Activated naive CD8-positive, alpha-beta T cell treated with anti-CD3 and anti-CD28 coated beads for 36 hours (primary cell): Measurements from ENCODE around the gene KCNK5. TPM values are rescaled to one million over a fixed set of nuclear protein-coding genes. Genes with fewer than 3 reads are reported as not detected.

ENCODE experiments used
- DNase-seq: peaks from one replicate; pipeline ENCODE4 v3.0.0; 2021
- H3K27ac Mint-ChIP-seq: one replicate; pipeline ENCODE4 v1.8.0; 2022; ENCODE audit warnings: mild to moderate bottlenecking, moderate library complexity, mixed read lengths
- H3K27me3 Mint-ChIP-seq: one replicate; pipeline ENCODE4 v1.8.0; 2022; ENCODE audit warnings: mild to moderate bottlenecking, mixed read lengths
- H3K36me3 Mint-ChIP-seq: one replicate; pipeline ENCODE4 v1.8.0; 2021; ENCODE audit warnings: mild to moderate bottlenecking, mixed read lengths
- H3K4me1 Mint-ChIP-seq: one replicate; pipeline ENCODE4 v1.8.0; 2021; ENCODE audit warnings: mixed read lengths
- H3K4me3 Mint-ChIP-seq: one replicate; pipeline ENCODE4 v1.8.0; 2022; ENCODE audit warnings: mild to moderate bottlenecking, moderate library complexity, mixed read lengths
- H3K9me3 Mint-ChIP-seq: one replicate; pipeline ENCODE4 v1.8.0; 2022; ENCODE audit warnings: mixed read lengths
- total RNA-seq, 2 experiments: library from RNA; stranded (reverse); gene quantifications; one replicate each; pipeline ENCODE4 v1.2.3, GENCODE V29; 2021

KCNK5 gene
- total RNA-seq, 2 experiments from 2014 or later = 18.6 to 19.6 TPM

- H3K36me3 Mint-ChIP-seq = peaks cover 2% of the 10 kb centered on the region
- H3K27me3 Mint-ChIP-seq = no peaks in the 10 kb centered on the region
- peaks cover 9% of the 10 kb centered on the region for H3K4me1 Mint-ChIP-seq
- H3K9me3 Mint-ChIP-seq = peaks cover 3% of the 10 kb centered on the region
- no peak overlapping the region for H3K27ac Mint-ChIP-seq
- H3K4me3 Mint-ChIP-seq = no peak overlapping the region
- DNase-seq = no peak
These were observed 59.6 kb downstream of the KCNK5 start for GRCh38 chr6:39169448-39170344.

DNA sequence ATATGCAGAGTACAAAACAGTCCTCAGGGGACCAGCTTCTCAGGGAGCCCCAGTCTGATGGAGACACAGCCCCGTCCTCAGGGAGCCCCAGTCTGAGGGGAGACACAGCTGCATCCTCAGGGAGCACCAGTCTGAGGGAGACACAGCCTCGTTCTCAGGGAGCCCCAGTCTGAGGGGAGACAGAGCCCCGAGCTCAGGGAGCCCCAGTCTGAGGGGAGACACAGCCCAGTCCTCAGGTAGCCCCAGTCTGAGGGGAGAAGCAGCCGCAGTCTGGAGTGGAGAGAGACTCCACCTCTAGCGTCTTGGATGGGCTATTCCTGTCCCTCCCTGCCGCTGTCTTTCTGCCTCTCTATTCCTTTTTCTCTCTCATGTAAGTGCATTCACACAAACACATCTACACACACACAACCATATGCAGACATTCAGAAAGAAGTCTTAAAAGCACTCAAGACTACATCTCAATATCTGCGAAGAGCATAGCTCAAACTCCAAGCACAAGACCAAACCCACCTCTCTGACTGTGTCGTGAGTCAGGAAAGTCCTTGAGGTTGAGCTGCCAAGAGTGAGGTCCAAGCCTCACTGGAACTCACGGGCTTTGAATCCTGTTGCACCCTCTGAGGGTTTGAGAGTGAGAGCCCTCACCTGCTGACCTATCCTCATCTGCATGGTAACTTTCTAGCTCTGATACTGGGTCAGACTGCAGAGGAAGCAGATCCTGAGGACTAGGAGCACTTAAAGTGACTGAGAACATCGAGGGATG lies 61.2 kb downstream of the KCNK5 start:
- H3K4me3 Mint-ChIP-seq = no peak overlapping the region
- peaks cover 3% of the 10 kb centered on the region for H3K9me3 Mint-ChIP-seq
- DNase-seq = no peak
- peaks cover 9% of the 10 kb centered on the region for H3K4me1 Mint-ChIP-seq
- peaks cover 2% of the 10 kb centered on the region for H3K36me3 Mint-ChIP-seq
- H3K27ac Mint-ChIP-seq = no peak overlapping the region
- H3K27me3 Mint-ChIP-seq = no peaks in the 10 kb centered on the region

DNA sequence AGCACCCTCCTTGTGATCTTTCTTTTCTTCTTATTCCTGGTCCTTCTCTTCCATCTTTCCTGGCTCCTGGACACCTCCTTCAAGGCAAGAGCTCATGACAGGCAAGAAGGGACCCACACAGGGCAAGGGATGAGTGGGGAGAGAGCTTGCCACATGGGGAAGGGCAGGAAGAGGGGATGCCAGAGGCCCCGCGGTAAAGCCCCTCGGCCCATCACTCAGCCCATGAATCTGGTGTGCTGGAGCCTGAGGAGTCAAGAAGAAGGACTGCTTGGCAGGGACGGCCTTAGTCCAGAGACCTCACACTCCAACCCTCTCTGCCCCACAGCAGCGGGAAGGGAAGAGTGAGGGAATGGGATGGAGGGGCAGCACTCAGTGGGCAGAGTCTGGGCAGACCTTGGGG lies 62.0 kb downstream of the KCNK5 start:
- peaks cover 3% of the 10 kb centered on the region for H3K9me3 Mint-ChIP-seq
- no peak for DNase-seq
- no peaks in the 10 kb centered on the region for H3K36me3 Mint-ChIP-seq
- no peak overlapping the region for H3K4me3 Mint-ChIP-seq
- no peak overlapping the region for H3K27ac Mint-ChIP-seq
- H3K4me1 Mint-ChIP-seq = peaks cover 9% of the 10 kb centered on the region
- H3K27me3 Mint-ChIP-seq = no peaks in the 10 kb centered on the region

- Mint-ChIP-seq H3K27ac (no peak overlapping the region), H3K4me1 (peaks cover 9% of the 10 kb centered on the region), H3K9me3 (peaks cover 3% of the 10 kb centered on the region), H3K36me3 (no peaks in the 10 kb centered on the region), H3K4me3 (no peak overlapping the region), H3K27me3 (no peaks in the 10 kb centered on the region)
- no peak for DNase-seq
These were observed 62.4 kb downstream of the KCNK5 start for GRCh38 chr6:39166912-39167290.

- Mint-ChIP-seq H3K9me3 (no peaks in the 10 kb centered on the region), H3K4me3 (no peak overlapping the region), H3K36me3 (no peaks in the 10 kb centered on the region), H3K27me3 (no peaks in the 10 kb centered on the region), H3K4me1 (peaks cover 9% of the 10 kb centered on the region), H3K27ac (no peak overlapping the region)
- peak; percentile 84 for DNase-seq
These were observed 62.9 kb downstream of the KCNK5 start for GRCh38 chr6:39166189-39166911.

GRCh38 chr6:39157511-39157910 lies 71.8 kb downstream of the KCNK5 start:
- no peaks in the 10 kb centered on the region for H3K27me3 Mint-ChIP-seq
- peaks cover 4% of the 10 kb centered on the region for H3K9me3 Mint-ChIP-seq
- peaks cover 7% of the 10 kb centered on the region for H3K36me3 Mint-ChIP-seq
- no peak overlapping the region for H3K4me3 Mint-ChIP-seq
- H3K27ac Mint-ChIP-seq = no peak overlapping the region
- H3K4me1 Mint-ChIP-seq = peaks cover 28% of the 10 kb centered on the region
- DNase-seq = no peak

DNA sequence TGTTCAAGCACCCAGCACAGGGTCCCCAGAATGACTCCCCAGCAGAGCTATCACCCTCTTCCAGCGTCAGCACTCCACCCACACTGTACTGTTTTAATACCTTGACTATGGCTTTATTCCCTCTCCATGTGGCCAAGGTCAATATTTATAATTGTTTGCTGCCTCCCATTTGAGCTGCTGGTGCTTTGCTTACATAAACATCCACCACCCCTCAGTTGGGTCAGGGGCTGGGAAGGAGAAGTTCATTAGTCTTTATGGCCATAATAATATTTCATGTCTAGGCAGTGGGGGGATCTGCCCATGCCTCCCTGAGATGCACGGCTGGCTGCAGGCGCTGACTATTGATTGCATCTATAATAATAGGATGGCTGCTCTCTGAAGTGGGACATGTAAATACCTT lies 72.5 kb downstream of the KCNK5 start:
- Mint-ChIP-seq H3K27ac (no peak overlapping the region), H3K4me3 (no peak overlapping the region), H3K4me1 (peaks cover 35% of the 10 kb centered on the region), H3K27me3 (no peaks in the 10 kb centered on the region), H3K36me3 (peaks cover 7% of the 10 kb centered on the region), H3K9me3 (peaks cover 4% of the 10 kb centered on the region)
- DNase-seq = no peak

- DNase-seq = no peak
- H3K4me1 Mint-ChIP-seq = peaks cover 49% of the 10 kb centered on the region
- H3K4me3 Mint-ChIP-seq = no peak overlapping the region
- peak overlapping the region; percentile 79 for H3K27ac Mint-ChIP-seq
- peaks cover 2% of the 10 kb centered on the region for H3K27me3 Mint-ChIP-seq
- H3K9me3 Mint-ChIP-seq = peaks cover 4% of the 10 kb centered on the region
- H3K36me3 Mint-ChIP-seq = peaks cover 7% of the 10 kb centered on the region
These were observed 74.6 kb downstream of the KCNK5 start for GRCh38 chr6:39154705-39155104.

GRCh38 chr6:39153766-39154397 lies 75.4 kb downstream of the KCNK5 start:
- H3K36me3 Mint-ChIP-seq = peaks cover 2% of the 10 kb centered on the region
- H3K9me3 Mint-ChIP-seq = peaks cover 1% of the 10 kb centered on the region
- DNase-seq = peak; percentile 48
- no peak overlapping the region for H3K4me3 Mint-ChIP-seq
- peaks cover 53% of the 10 kb centered on the region for H3K4me1 Mint-ChIP-seq
- H3K27me3 Mint-ChIP-seq = peaks cover 6% of the 10 kb centered on the region
- peak overlapping the region; percentile 79 for H3K27ac Mint-ChIP-seq

- H3K9me3 Mint-ChIP-seq = no peaks in the 10 kb centered on the region
- H3K27ac Mint-ChIP-seq = no peak overlapping the region
- no peak overlapping the region for H3K4me3 Mint-ChIP-seq
- DNase-seq = no peak
- peaks cover 14% of the 10 kb centered on the region for H3K27me3 Mint-ChIP-seq
- H3K36me3 Mint-ChIP-seq = no peaks in the 10 kb centered on the region
- peaks cover 53% of the 10 kb centered on the region for H3K4me1 Mint-ChIP-seq
These were observed 77.0 kb downstream of the KCNK5 start for GRCh38 chr6:39152262-39152661.

- Mint-ChIP-seq H3K27me3 (peaks cover 14% of the 10 kb centered on the region), H3K36me3 (no peaks in the 10 kb centered on the region), H3K4me1 (peaks cover 49% of the 10 kb centered on the region), H3K27ac (no peak overlapping the region), H3K9me3 (no peaks in the 10 kb centered on the region), H3K4me3 (no peak overlapping the region)
- DNase-seq = no peak
These were observed 78.1 kb downstream of the KCNK5 start for GRCh38 chr6:39151211-39151610.

DNA sequence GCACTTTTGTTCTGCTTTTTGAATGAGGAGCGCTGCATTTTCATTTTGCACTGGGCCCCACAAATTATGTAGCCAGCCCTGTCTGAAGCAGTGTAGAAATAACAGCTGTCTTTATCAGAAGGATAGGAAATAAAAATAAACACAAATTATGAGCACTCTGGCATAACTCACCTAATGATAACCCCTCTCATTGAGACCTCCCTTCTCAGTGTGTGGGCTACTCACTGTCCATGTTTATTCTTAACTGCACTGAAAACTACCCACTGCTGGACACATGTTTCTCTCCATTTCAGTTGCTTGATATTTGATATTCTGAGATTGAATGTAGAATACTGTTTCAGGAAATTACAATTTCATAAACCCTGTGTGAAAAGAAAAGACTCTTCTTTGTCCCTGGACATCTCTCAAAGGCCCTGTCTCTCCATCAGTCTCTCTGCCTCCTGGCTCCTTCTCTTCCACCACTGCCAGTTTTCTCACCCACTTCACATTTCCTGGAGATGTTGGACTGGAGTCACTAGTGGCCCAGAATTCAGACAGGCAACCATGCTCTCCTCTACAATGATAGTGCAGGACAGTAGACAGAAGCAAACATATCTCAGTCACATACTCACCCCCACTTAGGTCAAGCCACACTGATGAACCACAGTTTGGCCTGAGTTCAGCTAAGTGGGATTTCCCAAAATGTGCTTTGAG lies 84.6 kb downstream of the KCNK5 start:
- no peaks in the 10 kb centered on the region for H3K9me3 Mint-ChIP-seq
- no peaks in the 10 kb centered on the region for H3K36me3 Mint-ChIP-seq
- no peak for DNase-seq
- no peak overlapping the region for H3K4me3 Mint-ChIP-seq
- no peak overlapping the region for H3K27ac Mint-ChIP-seq
- peaks cover 8% of the 10 kb centered on the region for H3K4me1 Mint-ChIP-seq
- peaks cover 34% of the 10 kb centered on the region for H3K27me3 Mint-ChIP-seq

- H3K36me3 Mint-ChIP-seq = no peaks in the 10 kb centered on the region
- peaks cover 28% of the 10 kb centered on the region for H3K27me3 Mint-ChIP-seq
- peaks cover 5% of the 10 kb centered on the region for H3K4me1 Mint-ChIP-seq
- H3K27ac Mint-ChIP-seq = no peak overlapping the region
- H3K4me3 Mint-ChIP-seq = no peak overlapping the region
- H3K9me3 Mint-ChIP-seq = peaks cover 2% of the 10 kb centered on the region
- DNase-seq = no peak
These were observed 85.9 kb downstream of the KCNK5 start for GRCh38 chr6:39143238-39143930.
